NOMO-1 treated with dmso at 0.1 percent for 144 hours (cell line): ENCODE data around the gene COL2A1.

ENCODE experiments used
- DNase-seq: peaks from one replicate; lab custom pipeline; 2025; ENCODE audit not compliant: unreplicated experiment; lab: John Stamatoyannopoulos, UW

Gene COL2A1

DNA sequence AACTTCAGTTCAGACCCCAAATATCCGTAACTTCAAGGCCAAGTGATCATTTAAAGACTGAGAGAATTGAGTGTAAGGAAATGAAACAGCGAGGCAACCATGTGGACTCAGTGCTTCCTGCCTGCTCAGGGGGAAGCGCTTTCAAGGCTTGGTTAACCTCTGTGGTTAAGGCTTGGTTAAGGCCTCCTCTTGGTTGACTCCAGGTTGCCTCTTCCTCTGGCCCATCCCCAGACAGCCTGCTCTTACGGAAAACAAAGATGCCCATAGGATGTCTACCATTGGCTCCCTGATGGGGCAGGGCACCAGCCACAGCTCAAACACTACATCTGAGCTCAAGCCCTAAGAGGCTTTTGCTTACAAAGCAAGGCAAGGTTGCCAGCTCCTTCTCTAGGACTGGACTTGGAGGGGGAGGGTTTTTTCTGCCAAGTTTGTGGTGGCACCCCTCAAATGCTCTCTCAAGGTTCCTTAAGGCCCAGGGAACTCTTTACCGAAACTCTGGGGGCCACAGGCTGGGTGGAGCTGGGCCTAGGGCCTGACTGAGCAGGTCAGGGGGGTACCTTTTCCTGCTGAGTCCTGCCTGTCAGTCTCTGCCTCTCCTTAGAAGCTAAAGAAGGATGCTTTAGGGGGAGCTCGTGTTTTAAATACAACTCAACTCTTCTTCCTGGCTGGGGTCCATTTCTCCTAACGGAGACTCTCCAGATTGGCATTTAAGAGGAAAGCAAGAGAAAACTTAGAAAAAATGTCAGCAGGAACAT, 13.7 kb downstream of the COL2A1 start:
- peak; percentile 70 for DNase-seq

DNA sequence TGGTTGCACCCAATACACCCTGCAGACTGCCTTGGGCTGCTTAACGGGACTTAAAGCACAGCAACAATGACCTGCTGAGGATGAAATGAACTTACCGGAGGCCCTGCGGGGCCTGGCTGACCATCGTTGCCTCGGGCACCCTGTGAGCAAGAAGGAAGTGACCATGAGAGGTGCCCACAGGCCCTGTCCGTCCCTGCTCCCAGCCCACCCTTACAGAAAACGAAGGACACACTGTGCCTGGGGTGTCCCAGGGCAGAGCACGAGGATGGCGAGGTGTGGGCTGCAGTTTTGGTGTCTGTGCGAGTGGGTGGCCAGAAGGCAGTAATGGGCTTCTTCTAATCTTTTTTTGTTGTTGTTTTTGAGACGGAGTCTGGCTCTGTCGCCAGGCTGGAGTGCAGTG, 14.6 kb downstream of the COL2A1 start:
- no peak for DNase-seq

DNA sequence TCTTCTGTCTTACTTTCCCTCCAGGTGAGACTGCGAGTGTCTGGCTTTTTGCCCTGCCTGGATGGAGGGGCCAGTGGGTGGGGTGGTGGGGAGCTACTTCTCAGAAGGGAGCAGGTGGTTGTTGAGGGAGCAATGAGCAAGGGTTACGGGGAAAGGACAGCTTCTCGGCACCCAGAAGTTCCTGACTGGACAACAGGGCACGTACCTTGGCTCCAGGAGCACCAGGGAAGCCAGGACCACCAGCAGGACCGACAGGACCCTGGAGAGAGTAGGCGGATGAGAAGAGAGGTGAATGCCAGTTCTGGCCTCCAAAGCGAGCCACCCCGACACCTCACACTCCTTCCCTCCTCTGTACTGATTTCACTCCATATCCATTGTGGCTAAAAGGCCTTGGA, 15.3 kb downstream of the COL2A1 start:
- DNase-seq: no peak

DNA sequence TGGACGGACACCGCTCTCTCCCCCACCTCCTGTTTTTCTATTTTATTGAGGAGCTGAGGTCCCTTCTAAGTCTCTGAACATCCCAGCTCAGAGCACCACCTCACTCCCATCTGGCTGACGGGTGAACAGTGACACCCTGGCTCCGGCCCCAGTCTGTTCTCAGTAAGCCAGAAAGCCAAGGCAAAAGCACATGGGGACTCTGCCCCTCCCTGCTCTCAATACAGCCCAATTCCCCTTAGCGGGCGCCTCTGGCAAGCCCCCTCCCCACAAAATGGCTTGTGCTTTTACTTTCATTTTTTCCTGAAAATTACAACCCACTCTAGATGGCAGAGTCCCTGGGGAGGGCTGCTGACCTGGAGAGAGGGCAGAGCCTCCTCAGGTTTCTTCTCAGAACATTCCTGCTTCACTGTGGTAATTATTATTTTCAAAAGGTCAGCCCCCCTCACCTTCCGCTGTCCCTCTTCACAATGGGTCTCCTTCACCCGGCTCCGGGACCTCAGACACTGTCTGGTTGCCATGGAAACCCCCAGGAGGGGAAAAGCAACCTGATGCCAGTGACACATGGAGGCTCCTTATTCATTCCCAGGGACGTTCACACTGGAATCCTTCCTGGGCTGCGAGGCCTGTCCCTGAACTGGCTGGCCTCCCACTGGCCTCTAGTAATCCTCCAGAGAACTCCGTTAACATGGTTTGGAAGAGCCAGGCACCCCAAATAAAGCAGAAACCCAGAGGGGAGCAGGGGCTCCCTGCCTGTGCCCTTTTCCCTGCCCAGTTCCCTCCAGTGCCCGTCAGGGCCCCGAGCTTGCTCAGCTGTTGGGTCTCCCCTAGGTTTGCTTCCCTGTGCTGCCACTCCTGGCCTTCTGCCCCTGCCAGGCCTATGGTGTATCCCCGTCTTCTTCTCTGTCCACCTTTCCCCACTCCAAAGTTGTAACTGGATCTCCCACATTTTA, 15.9 kb downstream of the COL2A1 start:
- DNase-seq: no peak

DNA sequence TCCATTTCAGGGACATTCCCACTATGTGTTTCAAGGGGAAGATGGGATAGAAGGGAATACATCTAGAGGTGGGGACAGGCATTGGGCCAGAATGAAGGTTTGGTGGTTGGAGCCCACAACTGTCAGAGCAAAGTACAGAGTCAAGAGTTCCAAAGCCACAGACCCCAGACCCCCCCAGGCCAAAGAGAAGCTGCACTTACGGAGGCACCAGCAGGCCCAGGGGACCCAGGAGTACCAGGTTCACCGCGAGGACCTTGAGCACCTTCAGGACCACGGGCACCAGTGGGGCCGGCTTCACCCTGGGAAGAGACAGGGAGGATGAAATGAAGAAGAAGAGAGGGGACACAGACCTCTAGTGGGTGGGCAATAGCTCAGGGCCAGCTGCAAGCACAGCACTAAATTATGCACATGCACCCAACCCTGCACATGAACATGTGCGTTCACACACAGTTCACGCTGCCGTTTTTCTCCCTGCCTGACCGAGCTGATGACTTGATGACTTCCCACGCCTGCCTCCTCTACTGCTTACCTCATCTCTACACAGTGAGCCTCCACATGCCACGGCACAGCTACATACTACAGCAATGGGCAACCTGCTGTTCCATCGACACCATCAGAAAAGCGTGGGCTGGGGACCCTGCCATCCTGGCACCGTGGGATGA, 16.7 kb downstream of the COL2A1 start:
- no peak for DNase-seq

DNA sequence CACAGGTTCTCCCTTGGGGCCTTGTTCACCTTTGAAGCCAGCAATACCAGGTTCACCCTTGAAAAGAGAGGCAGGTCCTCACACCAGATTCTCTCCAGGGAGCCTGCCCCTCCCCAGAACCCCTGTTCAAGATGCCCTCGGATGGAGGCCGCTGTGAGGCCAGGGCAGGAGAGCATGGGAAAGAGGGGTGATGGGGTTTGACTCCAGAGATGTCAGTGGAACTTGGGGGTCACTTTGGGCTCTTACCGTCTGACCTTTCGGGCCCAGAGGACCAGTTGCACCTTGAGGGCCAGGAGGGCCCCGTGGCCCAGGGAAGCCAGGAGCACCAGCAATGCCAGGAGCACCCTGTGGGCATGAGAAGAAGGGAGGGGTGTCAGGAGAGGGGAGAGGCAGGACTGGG, 17.4 kb downstream of the COL2A1 start:
- DNase-seq: no peak

- no peak for DNase-seq
Observed at GRCh38 chr12:47986291-47986660, 18.0 kb downstream of the COL2A1 start.

- DNase-seq: no peak
Observed at GRCh38 chr12:47985596-47986290, 18.5 kb downstream of the COL2A1 start.

DNA sequence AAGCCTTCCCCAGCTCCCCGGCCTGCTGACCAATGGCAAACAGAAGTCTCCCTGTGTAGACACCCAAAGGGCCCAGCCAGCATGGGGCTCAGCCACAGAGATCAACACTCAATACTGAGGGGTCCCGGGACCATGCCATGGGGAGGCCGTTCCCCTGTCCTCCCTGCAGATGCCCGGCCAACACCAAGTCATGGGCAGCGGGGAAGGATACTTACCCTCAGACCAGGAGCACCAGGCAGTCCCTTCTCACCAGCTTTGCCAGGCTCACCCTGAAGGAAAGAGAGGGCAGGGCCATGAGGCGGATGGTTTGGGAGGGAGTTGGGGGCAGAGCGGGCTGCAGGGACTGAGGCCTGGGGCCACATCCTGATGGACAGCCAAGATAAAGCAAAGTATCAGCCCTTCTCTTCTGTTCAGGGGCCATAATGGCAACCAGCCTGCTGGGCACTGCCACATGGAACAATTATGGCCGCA, 19.9 kb downstream of the COL2A1 start:
- no peak for DNase-seq

DNA sequence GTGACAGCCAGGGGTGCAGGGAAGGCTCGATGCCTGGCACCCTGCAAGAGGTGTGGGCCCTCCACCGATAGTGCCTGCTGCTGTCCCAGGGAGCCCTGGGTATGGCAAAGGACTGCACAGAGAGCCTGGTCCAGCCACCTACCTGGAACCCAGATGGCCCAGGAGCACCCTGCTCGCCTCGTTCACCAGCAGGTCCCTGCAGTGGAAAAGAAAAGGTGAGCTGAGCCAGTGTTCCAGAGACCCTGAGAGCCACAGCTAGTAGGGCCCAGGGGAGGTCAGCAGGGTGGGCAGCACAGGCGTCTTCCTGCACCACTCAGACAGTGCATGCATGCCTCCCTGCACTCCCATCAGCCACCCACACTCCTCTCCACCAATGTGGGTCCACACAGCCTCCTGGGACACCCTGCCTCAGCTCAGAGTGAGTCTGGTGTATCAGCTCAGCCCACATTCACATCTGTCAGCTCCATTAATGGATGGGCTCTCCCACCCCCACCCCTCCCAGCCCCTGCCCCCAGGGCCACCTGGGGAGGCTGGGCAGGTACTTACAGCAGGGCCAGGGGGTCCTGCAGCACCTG, 20.6 kb downstream of the COL2A1 start:
- DNase-seq: no peak

DNA sequence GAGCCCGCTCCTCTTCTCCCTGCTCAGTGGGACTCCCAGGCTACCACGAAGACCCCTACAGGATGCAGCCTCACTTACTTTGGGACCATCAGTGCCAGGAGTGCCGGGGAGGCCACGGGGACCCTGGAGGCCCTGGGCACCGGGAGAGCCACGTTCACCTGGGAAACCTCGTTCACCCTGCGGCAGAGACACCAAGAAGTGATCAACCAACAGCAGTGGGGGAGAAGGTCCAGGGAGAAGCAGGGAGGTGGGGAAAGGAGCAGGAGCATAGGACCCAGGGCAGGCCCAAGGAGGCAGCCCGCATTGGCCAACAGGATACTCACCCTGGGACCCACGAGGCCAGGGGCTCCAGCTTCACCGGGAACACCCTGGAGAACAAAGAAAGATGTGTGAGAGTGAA, 21.5 kb downstream of the COL2A1 start:
- DNase-seq: no peak

DNA sequence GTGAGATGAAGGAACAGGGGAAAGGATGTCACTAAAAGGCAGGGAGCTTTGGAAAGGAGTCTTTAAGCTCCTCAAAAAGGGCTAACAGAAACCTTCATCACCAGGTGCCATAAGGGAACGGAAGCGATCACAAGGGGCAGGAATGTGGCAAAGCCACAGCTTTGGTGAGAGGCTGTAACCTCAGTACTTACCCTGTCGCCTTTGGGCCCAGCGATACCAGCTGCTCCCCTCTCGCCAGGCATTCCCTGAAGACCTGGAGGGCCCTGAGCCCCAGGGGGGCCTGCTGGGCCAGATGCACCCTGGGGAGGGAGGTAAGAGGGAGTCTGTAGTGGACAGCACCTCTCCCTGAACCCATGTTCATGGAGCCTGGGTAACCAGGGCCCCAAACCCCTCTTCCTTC, 22.0 kb downstream of the COL2A1 start:
- no peak for DNase-seq

- no peak for DNase-seq
Observed at GRCh38 chr12:47981496-47982260, 22.6 kb downstream of the COL2A1 start.

- no peak for DNase-seq
Observed at GRCh38 chr12:47980779-47981495, 23.3 kb downstream of the COL2A1 start.

DNA sequence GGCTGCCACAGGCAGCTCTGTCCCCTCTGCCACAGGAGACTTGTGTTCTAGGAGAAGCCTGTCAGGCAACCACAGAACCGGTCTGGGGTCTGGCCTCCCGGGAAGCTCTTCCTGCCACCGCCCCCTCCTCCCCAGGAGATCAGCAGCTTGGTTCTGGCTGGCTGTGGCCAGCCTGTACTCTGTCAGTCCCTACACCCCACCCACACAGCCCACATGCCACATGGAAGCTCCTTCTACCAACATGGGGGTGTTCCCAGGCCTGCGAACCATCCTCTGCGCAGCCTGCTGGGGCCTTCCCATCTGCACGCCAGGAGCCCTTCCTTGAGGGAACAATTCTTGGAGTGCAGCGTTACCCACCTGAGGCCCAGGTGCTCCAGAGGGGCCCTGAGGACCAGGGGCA, 24.1 kb downstream of the COL2A1 start:
- DNase-seq: no peak

DNA sequence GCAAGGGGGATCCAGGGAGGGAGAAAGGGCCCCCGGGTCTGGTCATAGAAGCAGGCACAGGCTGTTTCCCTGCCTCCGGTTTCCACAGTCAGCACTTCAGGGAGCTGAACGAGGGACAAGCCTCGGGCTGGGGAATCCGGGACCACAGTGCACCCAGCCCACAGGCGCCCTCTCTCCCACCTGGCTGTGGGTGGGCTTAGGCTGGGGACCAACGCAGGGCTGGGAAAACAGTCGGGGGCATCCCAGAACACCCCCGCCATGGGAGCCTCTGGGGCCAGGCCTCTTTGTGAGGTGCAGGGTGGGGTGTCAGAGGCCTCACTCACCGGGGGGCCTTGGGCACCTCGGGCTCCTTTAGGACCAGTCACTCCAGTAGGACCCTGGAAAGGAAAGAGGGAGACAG, 24.6 kb downstream of the COL2A1 start:
- DNase-seq: no peak

DNA sequence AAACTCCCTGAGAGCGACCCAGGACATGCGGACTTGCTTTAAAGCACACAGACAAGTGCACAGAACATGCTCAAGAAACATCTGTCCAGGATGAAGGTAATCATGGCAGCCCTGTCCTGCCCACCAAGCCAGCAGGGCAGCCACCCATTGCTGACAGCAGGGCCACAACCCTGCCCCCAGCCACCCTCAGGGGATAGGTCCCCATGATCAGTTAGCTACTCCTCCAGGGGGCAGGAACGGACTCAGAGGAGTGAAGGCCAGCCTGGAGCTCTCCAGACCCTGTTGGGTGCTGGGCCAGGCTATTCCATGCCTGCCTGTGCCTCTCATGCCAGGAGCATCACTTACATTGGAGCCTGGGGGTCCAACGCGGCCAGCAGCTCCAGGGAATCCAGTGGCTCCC, 25.1 kb downstream of the COL2A1 start:
- DNase-seq: no peak

DNA sequence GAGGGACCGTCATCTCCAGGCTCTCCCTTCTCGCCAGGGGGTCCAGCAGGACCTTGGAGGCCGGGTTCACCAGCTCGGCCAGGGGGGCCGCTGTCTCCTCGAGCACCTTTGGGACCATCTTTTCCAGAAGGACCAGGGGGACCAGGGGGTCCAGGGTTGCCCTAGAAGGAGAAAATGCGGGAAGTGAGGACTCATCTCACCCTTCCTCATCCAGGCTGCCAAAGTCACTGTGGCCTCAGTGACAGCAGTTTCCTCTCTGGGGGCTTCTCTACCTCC, 25.7 kb downstream of the COL2A1 start:
- no peak for DNase-seq

- no peak for DNase-seq
Observed at GRCh38 chr12:47977772-47978597, 26.3 kb downstream of the COL2A1 start.
